GM21737 (cell line): Measurements from ENCODE around the gene DAB1.

ENCODE experiments used
- ATAC-seq: cut with Tn5 transposase; IDR thresholded peaks from one replicate; pipeline ENCODE4 v1.9.1; 2021; ENCODE audit warnings: mild to moderate bottlenecking, moderate library complexity; ENCODE audit not compliant: unreplicated experiment

Gene DAB1

DNA sequence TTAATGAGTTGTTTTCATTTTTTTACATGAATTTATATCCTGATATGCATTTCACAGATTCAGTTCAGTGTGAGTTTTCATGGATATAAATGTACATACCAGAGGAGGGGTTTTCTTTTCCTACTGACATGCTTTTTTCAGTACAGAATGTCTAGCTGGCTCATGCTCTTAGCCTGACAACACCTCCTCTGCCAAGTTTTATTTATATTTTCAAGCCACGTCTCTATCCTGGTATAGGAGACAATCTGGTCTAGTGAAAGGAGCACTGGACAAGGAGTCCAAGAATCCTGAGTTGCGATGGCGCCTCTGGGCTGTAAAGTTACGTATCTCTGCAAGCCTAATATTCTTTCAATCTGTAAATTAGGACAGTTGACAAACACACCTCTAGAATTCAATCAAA lies 4.9 kb downstream of the DAB1 start:
- ATAC-seq = no peak

DNA sequence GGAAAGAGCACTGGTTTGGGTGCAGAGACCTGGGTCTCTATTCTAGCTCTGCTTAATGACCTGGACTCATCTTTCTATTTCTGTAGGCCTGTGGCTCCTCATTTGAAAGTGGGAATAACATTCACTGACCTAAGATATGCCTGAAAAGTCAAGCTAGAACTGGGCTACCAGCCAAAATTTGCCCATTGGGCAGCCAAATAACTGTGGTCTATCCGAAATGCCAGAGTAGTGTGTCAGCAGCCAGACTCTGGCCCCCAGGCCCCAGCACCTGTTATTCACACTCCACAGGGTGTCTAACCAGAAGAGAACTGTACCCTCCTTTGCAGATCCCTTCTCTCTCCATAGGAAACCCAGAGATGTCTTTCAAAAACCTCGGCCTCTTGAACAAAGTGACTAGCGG lies 12.6 kb downstream of the DAB1 start:
- ATAC-seq = no peak

DNA sequence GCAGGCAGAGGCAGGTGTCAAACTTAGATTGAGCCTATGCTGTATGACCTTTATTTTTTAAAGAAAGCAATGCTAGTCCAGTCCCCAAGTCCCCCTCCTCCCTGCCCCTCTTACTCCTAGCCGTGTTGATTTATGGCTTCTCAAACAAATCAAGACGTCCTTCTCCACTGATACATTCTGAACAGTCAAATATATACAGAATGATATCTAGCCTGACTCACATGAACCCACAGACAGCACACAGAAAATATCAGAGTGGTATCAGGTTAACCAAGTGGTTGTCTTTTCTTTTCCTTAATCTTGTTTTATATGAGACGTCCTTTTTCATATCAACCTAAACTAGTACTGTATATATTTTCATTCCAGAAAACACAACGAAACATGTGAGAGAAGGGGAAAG lies 13.4 kb downstream of the DAB1 start:
- no peak for ATAC-seq

DNA sequence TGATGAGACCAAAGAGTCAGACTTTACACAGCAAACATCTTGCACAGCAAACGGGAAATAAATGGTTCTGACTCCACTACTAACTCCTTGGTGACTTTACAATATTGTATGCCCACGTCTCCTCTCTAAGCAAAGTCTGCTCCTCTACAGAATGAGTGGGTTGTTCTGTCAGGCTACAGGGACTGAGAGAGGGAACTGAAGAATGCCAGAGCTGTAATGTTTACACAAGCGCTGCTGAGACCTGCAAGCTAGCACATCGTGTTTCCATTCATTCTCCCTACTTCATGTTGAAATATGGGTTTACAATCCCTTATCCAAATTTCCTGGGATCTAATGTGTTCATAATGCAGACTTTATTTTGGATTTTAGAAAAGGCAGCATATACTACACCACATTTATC lies 15.9 kb downstream of the DAB1 start:
- no peak for ATAC-seq

DNA sequence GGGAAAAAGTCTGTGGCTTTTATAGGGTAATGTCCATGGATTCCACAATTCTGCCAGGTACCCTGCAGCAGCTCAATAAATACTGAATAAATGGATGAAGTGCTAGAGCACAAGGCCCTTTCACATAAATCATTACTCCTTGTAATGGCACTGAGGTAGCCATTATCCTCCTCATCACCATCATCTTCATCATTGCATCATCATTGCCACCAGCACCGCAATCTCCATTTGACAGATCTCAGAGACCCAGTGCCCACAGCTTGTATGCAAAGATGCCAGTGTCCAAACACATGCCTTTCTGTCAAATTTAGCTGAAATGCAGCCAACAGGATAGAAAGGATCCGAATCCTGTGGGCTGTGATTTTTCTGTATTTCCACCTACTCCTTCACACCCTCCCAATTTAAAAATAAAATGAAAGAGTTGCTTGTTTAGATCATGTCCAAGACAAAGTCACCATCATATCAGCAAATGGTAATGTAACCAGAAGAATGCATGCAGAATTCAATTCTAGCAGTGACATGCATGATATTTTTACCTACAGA lies 17.4 kb downstream of the DAB1 start:
- no peak for ATAC-seq

DNA sequence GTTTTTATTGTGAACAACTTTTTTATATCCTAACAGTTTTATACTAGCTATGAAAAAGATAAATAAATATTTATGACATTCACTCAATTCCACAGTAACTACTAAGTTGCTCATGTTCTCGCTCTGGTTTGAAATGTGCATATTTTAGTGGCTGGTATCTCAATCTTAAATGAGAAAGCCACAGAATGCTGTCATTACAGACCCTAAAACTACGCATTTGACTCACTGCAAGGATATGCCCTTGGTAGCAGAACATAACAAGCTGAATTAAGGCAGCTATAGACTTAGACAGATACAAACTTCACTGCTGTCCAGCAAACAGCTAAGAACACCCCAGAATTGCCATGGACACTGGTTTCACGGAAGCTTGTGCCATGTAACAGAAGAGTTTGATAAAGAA lies 19.0 kb downstream of the DAB1 start:
- no peak for ATAC-seq

DNA sequence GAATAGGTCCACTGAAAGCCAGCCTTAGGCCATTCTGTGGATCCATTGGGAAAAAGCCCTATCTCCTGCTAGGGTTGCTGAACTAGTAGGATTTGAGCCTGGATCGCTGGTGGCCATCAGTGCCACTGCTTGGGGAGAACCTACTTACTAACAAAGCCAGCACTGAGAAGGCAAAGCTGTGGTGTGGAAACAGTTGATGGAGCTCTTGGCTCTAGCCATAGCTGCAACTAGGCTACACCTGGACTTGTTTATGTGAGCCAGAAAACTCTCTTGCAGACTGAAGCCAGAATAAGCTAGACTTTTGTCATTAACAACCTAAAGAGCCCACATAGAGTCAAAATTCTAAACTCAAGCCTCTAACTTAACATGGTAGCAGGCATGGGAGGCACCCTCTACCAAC lies 20.7 kb downstream of the DAB1 start:
- no peak for ATAC-seq

DNA sequence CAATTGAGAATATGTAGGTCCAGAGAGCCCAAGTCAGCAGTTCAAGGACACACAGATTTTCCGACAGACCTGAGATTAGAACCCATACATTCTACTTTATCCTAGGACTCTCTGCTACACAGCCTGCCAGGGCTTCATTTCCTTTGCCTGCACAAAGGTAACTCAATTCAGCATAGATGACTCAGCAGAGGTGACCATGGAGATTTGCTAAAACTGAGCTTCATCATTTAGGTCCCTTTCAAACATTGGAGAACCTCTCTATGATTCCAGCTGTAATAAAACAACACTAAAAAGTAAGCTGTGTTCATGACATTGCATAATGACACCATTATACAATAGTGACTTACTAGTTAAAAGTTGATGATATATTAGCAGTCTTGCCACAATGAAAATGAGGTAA lies 22.2 kb downstream of the DAB1 start:
- ATAC-seq = no peak

DNA sequence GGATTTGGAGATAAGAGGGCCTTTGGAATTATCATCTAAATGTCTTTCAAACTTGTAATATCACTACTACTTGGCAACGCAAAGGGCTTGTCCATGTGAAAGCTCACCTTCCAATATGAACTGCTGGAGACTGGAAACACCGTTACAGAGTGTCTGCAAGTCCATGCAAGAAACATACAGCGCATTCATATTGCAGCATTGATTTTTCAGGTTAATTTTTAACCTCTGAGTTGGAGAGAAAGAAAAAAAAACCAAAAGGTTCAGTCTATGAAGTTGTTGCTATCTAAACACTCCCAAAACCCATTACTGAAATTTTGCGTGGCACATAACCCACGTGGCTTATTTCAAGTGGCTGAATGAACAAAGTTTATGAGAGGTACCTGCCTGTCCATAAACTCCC lies 23.8 kb downstream of the DAB1 start:
- no peak for ATAC-seq

DNA sequence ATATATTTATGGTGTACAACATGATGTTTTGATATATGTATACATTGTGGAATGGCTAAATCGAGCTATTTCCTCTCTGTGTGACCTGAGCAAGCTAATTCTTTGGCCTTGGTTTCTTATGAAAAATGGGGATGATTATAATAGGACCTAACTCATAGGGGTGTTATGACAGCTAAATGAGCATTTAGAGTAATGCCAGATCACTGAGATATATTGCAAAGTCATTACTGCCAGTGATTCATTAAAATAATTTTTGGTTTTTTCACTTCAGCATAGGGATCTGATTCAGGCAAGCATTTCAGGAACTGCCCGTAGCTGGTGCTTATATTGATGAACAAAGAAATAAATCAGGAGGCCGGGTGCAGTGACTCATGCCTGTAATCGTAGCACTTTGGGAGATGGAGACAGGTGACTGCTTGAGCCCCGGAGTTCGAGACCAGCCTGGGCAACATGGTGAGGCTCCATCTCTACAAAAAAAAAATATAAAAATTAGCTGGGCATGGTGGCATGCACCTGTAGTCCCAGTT lies 30.7 kb downstream of the DAB1 start:
- ATAC-seq = no peak

DNA sequence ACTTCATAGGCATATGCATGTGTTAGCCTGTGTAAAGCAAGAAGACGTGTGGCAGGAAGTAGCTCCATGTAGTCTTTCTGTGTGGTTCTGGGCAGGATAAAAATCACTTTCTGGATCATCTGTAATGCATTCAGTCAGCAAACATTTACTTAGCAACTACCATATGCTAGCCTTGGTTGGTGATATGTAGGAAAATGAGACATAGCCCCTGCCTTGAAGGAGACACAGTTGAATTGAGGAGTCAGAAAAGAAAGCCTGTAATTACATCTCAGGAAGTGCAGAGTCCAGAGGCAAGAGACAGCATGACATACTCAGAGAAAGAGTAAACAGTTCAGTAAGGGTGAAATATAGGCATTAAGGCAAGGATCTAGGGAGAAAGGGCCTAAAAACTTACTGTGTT lies 38.5 kb downstream of the DAB1 start:
- no peak for ATAC-seq

DNA sequence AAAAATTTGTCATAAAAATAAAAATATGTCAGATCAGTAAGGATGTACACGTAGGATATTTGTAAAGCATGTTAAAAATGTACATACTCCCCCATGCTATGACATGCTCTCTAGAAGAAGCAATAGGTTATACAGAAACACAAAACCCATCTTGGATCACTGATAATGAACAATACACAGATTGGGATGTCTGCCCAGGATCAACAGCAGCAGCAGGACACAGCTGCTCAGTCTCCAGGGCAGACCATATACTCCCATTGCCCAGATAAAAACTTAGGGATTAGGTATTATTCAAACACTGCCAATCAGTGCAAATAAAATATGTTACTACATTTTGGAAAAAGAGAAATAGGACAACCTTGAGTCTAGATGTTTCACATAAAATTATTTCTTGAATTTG lies 39.0 kb downstream of the DAB1 start:
- no peak for ATAC-seq

DNA sequence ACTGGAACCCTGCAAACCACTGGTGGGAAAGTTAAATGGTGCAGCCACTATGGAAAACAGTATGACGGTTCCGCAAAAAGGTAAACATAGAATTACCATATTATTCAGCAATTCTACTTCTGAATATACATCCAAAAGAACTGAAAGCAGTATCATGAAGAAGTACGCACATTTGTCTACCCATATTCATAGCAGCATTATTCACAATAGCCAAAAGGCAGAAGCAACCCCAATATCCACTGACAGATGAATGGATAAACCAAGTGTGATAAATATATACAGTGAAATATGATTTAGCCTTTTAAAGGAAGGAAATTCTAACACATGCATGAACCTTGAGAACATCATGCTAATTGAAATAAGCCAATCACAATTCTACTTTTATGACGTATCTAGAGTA lies 39.6 kb downstream of the DAB1 start:
- no peak for ATAC-seq

DNA sequence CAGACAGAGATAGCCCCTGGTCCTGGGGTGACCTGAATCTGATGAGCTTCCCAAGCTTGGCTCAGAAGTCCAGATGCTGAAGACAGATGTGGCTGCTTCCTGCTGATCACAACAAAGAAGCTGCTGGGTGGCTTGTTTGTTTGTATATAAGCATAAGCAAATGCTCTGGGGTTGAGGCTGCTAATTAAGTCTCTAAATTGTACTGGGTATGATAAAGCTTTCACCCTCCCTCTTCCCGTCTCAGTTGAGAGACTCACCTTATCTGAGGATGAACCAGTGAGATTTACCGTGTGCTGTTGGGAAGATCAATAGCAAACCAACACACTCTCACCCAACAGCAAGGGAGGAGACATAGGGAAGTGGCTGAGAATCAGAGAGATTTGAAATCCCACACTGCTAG lies 42.0 kb downstream of the DAB1 start:
- no peak for ATAC-seq

DNA sequence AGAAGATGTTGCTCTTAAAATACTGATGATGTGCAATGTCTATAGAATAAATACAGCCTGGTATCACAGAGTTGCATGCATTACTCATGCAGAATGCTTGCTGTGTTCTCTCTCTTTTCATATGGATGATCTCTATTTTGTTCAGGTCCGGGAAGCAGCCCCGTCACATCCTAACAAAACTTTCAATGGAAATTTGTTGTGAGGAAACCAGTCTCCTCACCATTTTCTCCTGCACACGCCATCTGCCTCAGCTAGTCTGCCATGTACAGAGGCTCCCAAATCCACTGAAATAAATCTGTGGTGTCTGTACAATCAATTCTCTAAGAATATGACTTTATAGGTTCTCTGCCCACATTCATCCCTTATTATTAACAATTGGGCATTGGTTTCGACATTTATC lies 42.4 kb downstream of the DAB1 start:
- ATAC-seq = no peak

DNA sequence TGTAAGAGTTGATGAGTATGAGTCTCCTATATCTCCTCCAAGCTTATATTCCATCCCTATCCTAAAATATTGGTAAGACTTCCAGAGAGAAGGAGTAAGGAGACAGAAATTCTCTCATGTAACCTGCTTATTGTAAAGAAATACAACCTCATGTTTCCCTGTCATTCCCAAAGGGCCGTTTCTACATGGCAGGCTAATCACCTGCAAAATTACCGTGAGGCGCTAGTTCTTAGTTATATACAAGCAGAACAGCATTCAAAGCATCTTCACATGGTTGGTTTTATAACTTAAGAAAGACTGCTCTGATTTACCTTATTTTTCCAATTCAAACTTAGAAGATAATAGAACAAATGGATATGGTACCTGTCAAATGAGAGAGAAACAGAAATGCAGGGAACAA lies 42.9 kb downstream of the DAB1 start:
- no peak for ATAC-seq

DNA sequence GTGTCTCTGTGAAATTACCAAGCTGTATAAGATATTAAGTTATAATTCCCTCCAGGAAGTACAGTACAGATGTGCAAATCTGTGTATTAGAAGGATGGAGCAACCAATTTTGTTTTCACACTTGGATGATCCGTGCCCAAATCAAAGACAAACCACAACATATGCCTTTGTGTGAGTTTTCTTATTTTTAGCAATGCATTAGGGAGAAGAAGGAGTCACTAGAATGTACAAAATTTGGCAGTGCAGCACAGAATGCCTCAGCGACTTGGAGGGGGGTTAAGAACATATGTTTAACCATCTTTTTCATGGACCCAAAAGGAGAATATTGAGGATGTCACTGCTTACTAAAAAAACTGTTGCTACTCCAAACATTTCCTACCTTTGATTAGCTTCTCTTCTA lies 45.3 kb downstream of the DAB1 start:
- ATAC-seq = no peak

DNA sequence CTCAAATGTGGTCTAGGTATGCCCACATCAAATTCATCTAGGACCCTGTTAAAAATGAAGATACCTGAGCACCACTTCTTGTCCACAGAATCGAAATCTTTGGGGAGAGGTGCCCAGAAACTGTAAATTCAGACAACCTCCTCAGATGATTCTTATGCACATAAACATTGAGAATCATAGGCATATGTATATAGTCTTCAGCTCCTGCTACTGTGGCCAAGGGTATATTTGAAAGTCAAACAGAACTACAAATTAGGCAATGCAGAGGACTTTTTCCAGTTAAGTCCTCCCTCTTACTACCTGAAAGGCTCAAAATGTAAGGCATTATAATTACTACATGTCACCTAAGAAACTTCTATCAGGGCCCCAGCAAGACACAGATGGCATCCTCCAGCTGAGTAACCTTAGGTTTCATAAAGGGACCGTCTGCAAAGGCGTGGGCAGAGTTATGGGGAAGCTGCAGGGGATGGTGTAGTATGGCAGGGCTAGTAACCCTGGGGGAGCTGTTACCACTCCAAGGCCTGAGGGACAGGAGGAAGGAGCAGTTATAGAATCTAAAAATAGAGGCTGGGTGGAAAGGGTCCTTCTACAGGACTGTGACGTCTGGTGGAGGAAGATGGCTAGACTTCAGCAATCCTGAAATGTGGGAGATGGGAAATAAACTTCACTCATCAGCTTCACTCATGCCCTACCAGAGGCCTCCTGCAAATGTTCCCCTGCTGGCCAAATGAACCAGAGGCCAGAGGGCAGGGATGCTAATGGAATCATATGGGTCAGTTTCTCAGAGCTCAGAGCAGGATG lies 46.3 kb downstream of the DAB1 start:
- ATAC-seq = no peak

DNA sequence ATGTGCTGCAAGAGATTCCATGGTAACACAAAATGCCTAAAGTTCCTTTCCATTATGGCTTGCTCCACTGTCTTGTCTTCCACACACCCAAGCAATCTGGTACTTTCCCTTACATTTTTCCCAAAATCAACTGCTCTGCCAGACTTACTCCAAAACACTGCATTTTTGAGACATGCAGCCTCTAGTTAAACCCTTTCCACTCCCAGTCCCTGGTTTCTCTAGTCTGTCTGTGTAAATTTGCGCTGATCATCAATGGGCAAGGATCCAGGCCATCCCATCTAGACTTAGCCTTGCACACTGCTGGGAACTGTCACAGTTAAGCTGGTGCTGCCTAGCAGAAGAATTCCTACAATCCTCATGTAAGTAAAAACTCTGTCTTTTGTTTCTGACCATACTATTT lies 47.8 kb downstream of the DAB1 start:
- no peak for ATAC-seq

DNA sequence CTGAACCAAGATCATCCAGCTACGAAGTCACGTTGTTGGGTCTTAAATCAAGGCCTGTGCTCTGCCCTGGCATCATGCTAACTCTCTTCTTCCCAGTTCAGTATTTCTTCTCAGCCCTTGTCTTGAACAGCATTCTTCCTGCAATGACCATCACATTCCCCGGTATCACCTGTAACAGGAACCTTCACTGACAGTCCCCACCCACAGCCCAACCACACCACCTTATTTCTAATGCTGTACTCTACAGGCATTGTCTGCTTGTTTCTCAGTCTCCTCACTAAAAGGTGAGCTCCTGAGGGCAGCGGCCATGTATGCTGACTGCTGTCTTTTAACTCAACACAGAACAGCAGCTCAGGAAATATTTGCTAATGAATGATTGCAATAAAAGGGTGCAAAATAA lies 54.0 kb downstream of the DAB1 start:
- no peak for ATAC-seq

DNA sequence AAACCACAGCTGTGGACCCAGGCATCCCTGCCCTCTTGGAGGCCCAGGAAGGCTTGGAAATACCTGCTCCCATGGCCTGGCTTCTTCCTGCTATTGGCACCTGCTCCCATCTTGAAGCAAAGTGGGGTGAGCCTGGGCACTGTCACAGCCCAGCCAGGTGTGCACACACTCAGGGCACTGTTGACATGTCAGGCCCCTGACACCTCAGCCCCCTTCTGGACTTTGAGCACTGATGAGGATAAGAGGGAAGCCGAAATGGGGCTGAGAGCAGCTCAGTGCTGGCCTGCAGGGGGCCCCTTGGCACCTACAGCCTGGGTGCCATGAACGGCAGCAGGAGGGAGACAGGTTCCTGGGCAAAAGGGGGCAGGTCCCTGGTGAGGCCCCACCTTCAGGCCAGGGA lies 55.9 kb downstream of the DAB1 start:
- no peak for ATAC-seq

DNA sequence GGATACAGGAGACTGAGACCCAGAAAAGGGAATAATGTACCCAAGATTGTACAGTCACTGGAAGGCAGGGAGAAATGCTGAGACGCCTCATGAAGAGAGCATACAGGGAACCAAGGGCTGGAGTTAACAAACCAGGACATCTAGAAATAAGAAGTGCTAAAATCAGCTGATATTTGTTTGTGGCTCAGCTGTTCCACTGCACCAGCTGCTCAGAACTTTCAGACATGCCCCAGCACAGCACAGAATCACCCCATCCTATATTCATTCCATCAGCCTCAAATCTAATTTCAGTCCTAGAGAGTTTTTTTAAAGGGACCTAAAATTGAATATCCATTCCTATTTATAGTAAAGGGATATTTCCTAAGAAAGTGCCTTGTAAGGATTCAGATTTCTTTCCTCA lies 60.2 kb downstream of the DAB1 start:
- no peak for ATAC-seq

DNA sequence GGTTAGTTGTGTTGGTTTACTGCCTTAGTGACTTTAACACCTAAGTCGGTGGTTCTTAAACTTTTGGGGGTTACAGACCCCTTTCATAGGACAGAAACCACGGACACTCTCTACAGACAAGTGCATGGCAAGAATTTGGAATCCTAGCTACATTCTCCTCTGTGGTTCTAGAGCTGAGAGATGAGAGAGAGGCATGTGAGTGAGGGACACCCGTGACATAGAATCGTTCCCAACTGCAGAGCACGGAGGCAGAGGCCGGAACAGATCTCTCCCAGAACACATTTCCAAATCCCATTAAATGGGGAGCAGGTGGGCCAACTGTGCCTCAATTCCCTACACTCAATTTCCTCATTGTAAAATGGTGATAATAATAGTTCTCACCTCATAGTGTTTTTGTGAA lies 60.7 kb downstream of the DAB1 start:
- ATAC-seq = no peak
